ENCODE results near the gene COL13A1.

COL13A1 gene

DNA sequence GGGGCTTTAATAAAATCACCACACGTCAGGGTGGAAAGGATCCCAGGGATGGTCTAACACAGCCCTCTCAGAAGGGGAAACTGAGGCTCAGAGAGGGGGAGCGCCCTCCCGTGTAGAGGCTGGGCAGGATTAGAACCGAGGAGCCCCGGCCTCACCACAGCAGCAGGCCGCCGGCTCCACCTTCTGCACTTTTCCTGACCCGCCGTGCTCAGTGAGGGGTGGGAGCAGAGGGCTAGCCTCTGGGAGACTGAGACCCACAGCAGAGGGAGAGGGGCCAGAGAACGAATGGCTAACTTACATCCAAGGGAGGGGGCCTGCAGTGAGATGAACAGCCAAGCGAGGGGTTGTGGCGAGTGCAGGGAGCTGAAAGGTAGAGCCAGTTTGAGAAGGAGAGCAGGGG is 79.5 kb downstream of the COL13A1 start:
- no peaks in the 10 kb centered on the region; the same call in 1 of the 2 replicates for H3K27me3 ChIP-seq (ENCODE audit: insufficient read depth, low read length)
- H3F3A ChIP-seq (ENCODE audit: insufficient read depth, low read length): no peaks in the 10 kb centered on the region
- no peak overlapping the region for H3K27ac ChIP-seq (ENCODE audit: low read depth, low read length, poor library complexity, severe bottlenecking)
- H3K4me3 ChIP-seq (ENCODE audit: low read depth, low read length, poor library complexity, severe bottlenecking): no peak overlapping the region
- H3K9me2 ChIP-seq (ENCODE audit: low read depth, low read length): no peaks in the 10 kb centered on the region
- no peaks in the 10 kb centered on the region for H3K79me2 ChIP-seq (ENCODE audit: insufficient read depth, low read length)
- TF ChIP-seq CTCF (IDR thresholded peaks at IDR 0.05; ENCODE audit: low read length) (no peak), EZH2 (IDR thresholded peaks at IDR 0.05; ENCODE audit: borderline replicate concordance, low read length) (no peak)
- H3K4me2 ChIP-seq (ENCODE audit: low read length): no peak overlapping the region
- no peaks in the 10 kb centered on the region for H3K9me3 ChIP-seq (ENCODE audit: low read length)
- H4K20me1 ChIP-seq (ENCODE audit: insufficient read depth, low read length): no peaks in the 10 kb centered on the region
- no peak overlapping the region for H2AFZ ChIP-seq (ENCODE audit: low read length)
- H3K4me1 ChIP-seq (ENCODE audit: insufficient read depth, low read length, severe bottlenecking): no peaks in the 10 kb centered on the region
- no peak overlapping the region for H3K9ac ChIP-seq (ENCODE audit: low read length)
- no peaks in the 10 kb centered on the region for H3K36me3 ChIP-seq (ENCODE audit: insufficient read depth, low read length)

GRCh38 chr10:69883310-69884023 is 81.8 kb downstream of the COL13A1 start:
- no peaks in the 10 kb centered on the region for H4K20me1 ChIP-seq (ENCODE audit: insufficient read depth, low read length)
- H3K27me3 ChIP-seq (ENCODE audit: insufficient read depth, low read length): no peaks in the 10 kb centered on the region; the same call in 1 of the 2 replicates
- H3K9me2 ChIP-seq (ENCODE audit: low read depth, low read length): no peaks in the 10 kb centered on the region
- no peak; the same call in 1 of the 2 replicates for TF ChIP-seq CTCF (IDR thresholded peaks at IDR 0.05; ENCODE audit: low read length)
- TF ChIP-seq EZH2 (IDR thresholded peaks at IDR 0.05; ENCODE audit: borderline replicate concordance, low read length): no peak
- no peaks in the 10 kb centered on the region for H3K4me1 ChIP-seq (ENCODE audit: insufficient read depth, low read length, severe bottlenecking)
- no peaks in the 10 kb centered on the region for H3K9me3 ChIP-seq (ENCODE audit: low read length)
- H3K4me2 ChIP-seq (ENCODE audit: low read length): no peak overlapping the region
- no peak overlapping the region for H3K27ac ChIP-seq (ENCODE audit: low read depth, low read length, poor library complexity, severe bottlenecking)
- no peak overlapping the region for H3K4me3 ChIP-seq (ENCODE audit: low read depth, low read length, poor library complexity, severe bottlenecking)
- H2AFZ ChIP-seq (ENCODE audit: low read length): no peak overlapping the region
- H3K9ac ChIP-seq (ENCODE audit: low read length): no peak overlapping the region
- no peaks in the 10 kb centered on the region for H3K36me3 ChIP-seq (ENCODE audit: insufficient read depth, low read length)
- H3K79me2 ChIP-seq (ENCODE audit: insufficient read depth, low read length): no peaks in the 10 kb centered on the region
- H3F3A ChIP-seq (ENCODE audit: insufficient read depth, low read length): no peaks in the 10 kb centered on the region

GRCh38 chr10:69884024-69884367 is 82.3 kb downstream of the COL13A1 start:
- Histone ChIP-seq H3K4me1 (ENCODE audit: insufficient read depth, low read length, severe bottlenecking) (no peaks in the 10 kb centered on the region), H3K36me3 (ENCODE audit: insufficient read depth, low read length) (no peaks in the 10 kb centered on the region), H3K27me3 (ENCODE audit: insufficient read depth, low read length) (no peaks in the 10 kb centered on the region; the same call in 1 of the 2 replicates), H3K4me3 (ENCODE audit: low read depth, low read length, poor library complexity, severe bottlenecking) (no peak overlapping the region), H4K20me1 (ENCODE audit: insufficient read depth, low read length) (no peaks in the 10 kb centered on the region), H3K9me3 (ENCODE audit: low read length) (no peaks in the 10 kb centered on the region), H3K4me2 (ENCODE audit: low read length) (no peak overlapping the region), H3F3A (ENCODE audit: insufficient read depth, low read length) (no peaks in the 10 kb centered on the region), H3K79me2 (ENCODE audit: insufficient read depth, low read length) (no peaks in the 10 kb centered on the region), H2AFZ (ENCODE audit: low read length) (no peak overlapping the region), H3K9ac (ENCODE audit: low read length) (no peak overlapping the region), H3K27ac (ENCODE audit: low read depth, low read length, poor library complexity, severe bottlenecking) (no peak overlapping the region), H3K9me2 (ENCODE audit: low read depth, low read length) (no peaks in the 10 kb centered on the region)
- TF ChIP-seq EZH2 (IDR thresholded peaks at IDR 0.05; ENCODE audit: borderline replicate concordance, low read length) (no peak), CTCF (IDR thresholded peaks at IDR 0.05; ENCODE audit: low read length) (no peak)
